Measurements from ENCODE around the gene FAM149A. TPM values are rescaled to one million over a fixed set of nuclear protein-coding genes. Genes with fewer than 3 reads are reported as not detected.

FAM149A gene
- total RNA-seq, 4 donors from 2014 or later, result 7.8 to 20.1 (median 13.8) TPM

GRCh38 chr4:186221624-186222023 is 117.1 kb downstream of the FAM149A start:
- no peak overlapping the region for H3K4me3 ChIP-seq
- H3K27me3 ChIP-seq, result no peaks in the 10 kb centered on the region
- peaks cover 0 to 18% (median 0%) of the 10 kb centered on the region in 3 donors for H3K36me3 ChIP-seq
- 77 to 89% methylated on average over 1 of the region's 1 CpG for WGBS, 2 donors
- no peak for TF ChIP-seq CTCF (IDR thresholded peaks at IDR 0.05)
- no peak for TF ChIP-seq EP300 (IDR thresholded peaks at IDR 0.05)
- TF ChIP-seq POLR2A (IDR thresholded peaks at IDR 0.05), result no peak
- peaks cover 0 to 28% (median 3%) of the 10 kb centered on the region in 4 donors for H3K9me3 ChIP-seq
- DNase-seq (ENCODE audit: low spot score in 2 of 2), result no peak
- H3K4me1 ChIP-seq, result peaks cover 0 to 6% (median 0%) of the 10 kb centered on the region in 4 donors
- no peak overlapping the region for H3K27ac ChIP-seq

Small RNAs within 50 kb of the gene (small RNA-seq; reads per million reads assigned to genes)
- gene RF00322, result not detected

Other genes with a start within 250 kb of the FAM149A start
- 10 to 100 TPM in 1 of 4 donors, 1 to 10 TPM in 3; 3.9 to 13.3 (median 6.0) TPM for gene TLR3, start 35.5 kb upstream of the FAM149A start, total RNA-seq
- 10 to 100 TPM; 36.3 to 56.6 (median 47.7) TPM for gene CYP4V2, start 86.9 kb downstream of the FAM149A start, total RNA-seq
- gene KLKB1, start 122.8 kb downstream of the FAM149A start, total RNA-seq, result 1 to 10 TPM in 3 of 4 donors, under 1 TPM in 1; 0.98 to 3.7 (median 1.3) TPM
- gene F11, start 161.5 kb downstream of the FAM149A start, total RNA-seq, result 1 to 10 TPM in 1 of 4 donors, not detected in 3; 2.0 TPM

All from tibial nerve (tissue), 4 donors.